Measurements from ENCODE around the gene ABCD3.
"Not testable (repeated sequence)": the region's sequence is repeated elsewhere in the genome, so short reads cannot be mapped to it uniquely, and the experiment has no call there.

Gene ABCD3

GRCh38 chr1:94416901-94417727 lies 1.1 kb upstream of the ABCD3 start:
- no peak for DNase-seq

- DNase-seq, result no peak
Observed at GRCh38 chr1:94417728-94417977, 536 bp upstream of the ABCD3 start.

- no peak for DNase-seq
Observed at GRCh38 chr1:94418664-94419655, 771 bp downstream of the ABCD3 start.

GRCh38 chr1:94422115-94422820 lies 4.1 kb downstream of the ABCD3 start:
- DNase-seq, result no peak

- no peak for DNase-seq
Observed at GRCh38 chr1:94425821-94426484, 7.8 kb downstream of the ABCD3 start.

- not testable (repeated sequence) for DNase-seq
Observed at GRCh38 chr1:94426485-94426870, 8.3 kb downstream of the ABCD3 start.

- no peak for DNase-seq
Observed at GRCh38 chr1:94428441-94428840, 10.3 kb downstream of the ABCD3 start.

- not testable (repeated sequence) for DNase-seq
Observed at GRCh38 chr1:94428927-94429528, 10.8 kb downstream of the ABCD3 start.

- not testable (repeated sequence) for DNase-seq
Observed at GRCh38 chr1:94430066-94430465, 11.9 kb downstream of the ABCD3 start.

- DNase-seq, result no peak
Observed at GRCh38 chr1:94433866-94434265, 15.7 kb downstream of the ABCD3 start.

- DNase-seq, result no peak
Observed at GRCh38 chr1:94434365-94435045, 16.3 kb downstream of the ABCD3 start.

- DNase-seq, result peak; percentile 20
Observed at GRCh38 chr1:94438692-94439276, 20.6 kb downstream of the ABCD3 start.

GRCh38 chr1:94440088-94440487 lies 21.9 kb downstream of the ABCD3 start:
- DNase-seq, result no peak

- not testable (repeated sequence) for DNase-seq
Observed at GRCh38 chr1:94443067-94443466, 24.9 kb downstream of the ABCD3 start.

- not testable (repeated sequence) for DNase-seq
Observed at GRCh38 chr1:94444819-94445218, 26.6 kb downstream of the ABCD3 start.

GRCh38 chr1:94445733-94446132 lies 27.5 kb downstream of the ABCD3 start:
- not testable (repeated sequence) for DNase-seq

GRCh38 chr1:94446177-94446576 lies 28.0 kb downstream of the ABCD3 start:
- DNase-seq, result not testable (repeated sequence)

GRCh38 chr1:94448741-94449140 lies 30.6 kb downstream of the ABCD3 start:
- DNase-seq, result not testable (repeated sequence)

- DNase-seq, result no peak
Observed at GRCh38 chr1:94456736-94457135, 38.5 kb downstream of the ABCD3 start.

GRCh38 chr1:94462606-94463005 lies 44.4 kb downstream of the ABCD3 start:
- no peak for DNase-seq

- no peak for DNase-seq
Observed at GRCh38 chr1:94463056-94463764, 45.0 kb downstream of the ABCD3 start.
